ENCODE measurements around the gene MEIS1.
"Not testable (repeated sequence)": the region's sequence is repeated elsewhere in the genome, so short reads cannot be mapped to it uniquely, and the experiment has no call there.

MEIS1 gene

DNA sequence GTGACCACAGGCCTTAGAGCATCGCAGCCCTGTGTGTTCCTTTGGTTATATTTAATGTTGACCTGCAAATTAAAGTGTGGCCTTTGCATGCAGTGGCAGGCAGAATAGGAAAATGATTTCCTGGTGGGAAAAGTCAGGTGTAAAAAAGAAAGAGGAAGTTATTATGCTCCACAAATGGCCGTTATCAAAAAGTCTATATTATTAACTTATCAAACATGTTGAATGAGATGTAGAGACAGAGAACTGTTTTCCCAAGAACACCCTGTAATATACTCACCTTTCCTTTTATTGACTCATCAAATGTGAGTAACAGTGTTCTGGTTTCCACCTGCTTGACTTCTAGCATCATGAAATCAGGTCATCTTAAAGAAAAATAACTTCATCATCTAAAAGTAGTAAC is 35.3 kb downstream of the MEIS1 start:
- peak; percentile 62 for DNase-seq

- no peak for DNase-seq
These were observed 37.4 kb downstream of the MEIS1 start for GRCh38 chr2:66472225-66472843.

- DNase-seq: no peak
These were observed 42.4 kb downstream of the MEIS1 start for GRCh38 chr2:66477135-66477842.

- no peak for DNase-seq
These were observed 43.4 kb downstream of the MEIS1 start for GRCh38 chr2:66478299-66478698.

GRCh38 chr2:66478731-66479316 is 43.9 kb downstream of the MEIS1 start:
- DNase-seq: no peak

DNA sequence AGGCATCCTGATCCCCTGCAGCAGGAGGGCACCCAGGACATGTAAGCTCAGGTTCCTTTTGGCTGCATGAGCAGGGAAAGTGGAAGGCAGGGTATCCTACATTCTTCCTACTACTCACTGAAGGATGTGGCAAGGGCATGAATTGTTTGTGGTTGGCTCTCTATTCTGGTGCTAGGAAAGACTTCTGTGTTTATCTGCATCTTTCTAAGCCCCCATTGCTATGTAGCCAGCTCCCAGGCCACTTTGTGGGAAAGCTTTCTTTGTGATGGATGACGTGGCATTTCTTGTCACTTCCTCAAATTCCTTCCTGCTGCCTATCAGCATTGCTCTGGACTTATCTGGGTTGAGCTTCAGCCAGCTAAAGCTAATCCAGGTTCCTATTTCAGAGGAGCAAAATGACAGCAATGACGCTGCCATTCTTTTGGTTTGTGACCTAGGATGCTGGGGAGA is 46.2 kb downstream of the MEIS1 start:
- DNase-seq: no peak

DNA sequence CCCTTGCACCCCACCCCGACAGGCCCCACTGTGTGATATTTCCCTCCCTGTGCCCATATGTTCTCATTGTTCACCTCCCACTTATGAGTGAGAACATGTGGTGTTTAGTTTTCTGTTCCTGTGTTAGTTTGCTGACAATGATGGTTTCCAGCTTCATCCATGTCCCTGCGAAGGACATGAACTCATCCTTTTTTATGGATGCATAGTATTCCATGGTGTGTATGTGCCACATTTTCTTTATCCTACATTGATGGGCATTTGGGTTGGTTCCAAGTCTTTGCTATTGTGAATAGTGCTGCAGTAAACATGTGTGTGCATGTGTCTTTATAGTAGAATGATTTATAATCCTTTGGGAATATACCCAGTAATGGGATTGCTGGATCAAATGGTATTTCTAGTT is 50.3 kb downstream of the MEIS1 start:
- not testable (repeated sequence) for DNase-seq

DNA sequence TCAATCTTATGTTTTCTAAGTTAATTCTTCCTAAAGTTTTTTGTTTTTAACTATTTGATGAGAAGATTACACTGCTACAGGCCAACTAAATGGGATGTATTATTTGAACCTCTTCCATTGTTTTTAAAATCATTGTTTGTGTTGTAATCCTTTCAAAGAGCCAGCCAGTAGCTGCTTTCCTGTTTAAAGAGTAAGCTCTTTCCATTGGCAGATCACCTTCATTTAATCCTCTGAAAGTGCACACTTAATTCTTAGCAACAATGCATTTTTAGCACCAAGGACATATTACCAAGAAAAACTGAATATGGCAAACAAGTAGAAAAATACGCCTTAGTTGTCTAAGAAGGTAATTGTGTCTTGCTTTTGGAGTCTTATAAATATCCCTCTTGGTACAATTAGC is 54.0 kb downstream of the MEIS1 start:
- DNase-seq: peak; percentile 55

DNA sequence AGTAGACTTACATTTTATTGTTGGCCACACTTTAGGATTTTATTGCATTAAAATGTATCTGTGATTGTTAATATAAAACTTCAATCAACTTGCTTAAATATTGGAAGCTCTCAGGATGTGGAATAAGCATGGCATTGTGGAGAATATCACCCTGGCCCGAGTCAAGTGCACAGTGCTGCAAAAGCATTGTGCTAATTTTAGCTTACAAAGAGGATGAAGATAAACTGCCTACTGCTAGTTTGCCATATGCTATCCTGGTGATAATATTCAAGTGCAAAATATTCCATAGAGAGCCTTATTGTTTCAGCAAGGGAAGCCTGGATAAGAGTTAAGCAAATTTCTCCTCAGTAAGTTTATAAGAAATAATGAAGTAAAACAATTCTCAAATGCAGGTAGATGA is 54.5 kb downstream of the MEIS1 start:
- DNase-seq: peak; percentile 68

GRCh38 chr2:66490588-66491001 is 55.7 kb downstream of the MEIS1 start:
- DNase-seq: peak; percentile 48

- no peak for DNase-seq
These were observed 59.8 kb downstream of the MEIS1 start for GRCh38 chr2:66494708-66495107.

DNA sequence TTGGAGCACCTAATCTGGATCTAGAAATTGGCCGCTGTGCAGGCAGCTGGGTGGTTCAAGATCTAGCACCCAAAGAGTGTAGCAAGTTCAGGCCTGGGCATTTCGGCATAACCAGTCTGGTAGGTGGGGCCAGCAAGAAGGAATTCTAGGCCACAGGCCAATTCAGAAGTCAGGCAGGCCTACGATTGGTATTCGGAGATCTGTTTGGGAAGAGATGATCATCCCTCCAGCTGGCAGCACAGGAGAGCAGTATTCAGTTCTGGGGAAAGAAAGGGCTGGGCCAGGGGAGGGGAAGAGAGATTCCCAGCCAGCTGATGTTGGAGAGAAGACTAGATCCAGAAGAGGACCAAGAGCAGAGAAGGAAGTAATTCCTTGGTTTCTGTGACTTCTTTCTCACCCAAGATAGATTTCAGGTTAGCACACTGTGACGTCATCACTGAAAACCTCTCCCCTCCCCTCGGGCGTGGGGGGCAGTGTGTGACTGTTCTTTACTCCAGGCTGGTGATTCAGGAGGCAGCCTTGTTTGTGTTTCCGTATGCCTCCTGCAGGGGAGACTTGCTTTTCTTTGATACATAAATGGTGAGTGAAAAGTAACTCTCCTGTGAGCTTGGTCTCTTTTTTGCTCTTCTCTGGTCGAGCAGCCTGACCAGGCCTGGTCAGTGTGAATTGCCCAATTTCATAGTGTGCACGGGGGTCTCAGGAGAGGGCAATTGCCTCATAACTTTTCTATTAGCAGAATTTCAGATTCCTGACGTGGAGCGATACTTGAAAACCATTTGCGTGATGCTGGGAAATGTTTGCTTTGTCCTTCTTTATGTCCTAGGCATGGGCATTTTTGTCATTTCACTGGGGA is 61.1 kb downstream of the MEIS1 start:
- peak; percentile 45 for DNase-seq

GRCh38 chr2:66496670-66497420 is 61.9 kb downstream of the MEIS1 start:
- DNase-seq: no peak

DNA sequence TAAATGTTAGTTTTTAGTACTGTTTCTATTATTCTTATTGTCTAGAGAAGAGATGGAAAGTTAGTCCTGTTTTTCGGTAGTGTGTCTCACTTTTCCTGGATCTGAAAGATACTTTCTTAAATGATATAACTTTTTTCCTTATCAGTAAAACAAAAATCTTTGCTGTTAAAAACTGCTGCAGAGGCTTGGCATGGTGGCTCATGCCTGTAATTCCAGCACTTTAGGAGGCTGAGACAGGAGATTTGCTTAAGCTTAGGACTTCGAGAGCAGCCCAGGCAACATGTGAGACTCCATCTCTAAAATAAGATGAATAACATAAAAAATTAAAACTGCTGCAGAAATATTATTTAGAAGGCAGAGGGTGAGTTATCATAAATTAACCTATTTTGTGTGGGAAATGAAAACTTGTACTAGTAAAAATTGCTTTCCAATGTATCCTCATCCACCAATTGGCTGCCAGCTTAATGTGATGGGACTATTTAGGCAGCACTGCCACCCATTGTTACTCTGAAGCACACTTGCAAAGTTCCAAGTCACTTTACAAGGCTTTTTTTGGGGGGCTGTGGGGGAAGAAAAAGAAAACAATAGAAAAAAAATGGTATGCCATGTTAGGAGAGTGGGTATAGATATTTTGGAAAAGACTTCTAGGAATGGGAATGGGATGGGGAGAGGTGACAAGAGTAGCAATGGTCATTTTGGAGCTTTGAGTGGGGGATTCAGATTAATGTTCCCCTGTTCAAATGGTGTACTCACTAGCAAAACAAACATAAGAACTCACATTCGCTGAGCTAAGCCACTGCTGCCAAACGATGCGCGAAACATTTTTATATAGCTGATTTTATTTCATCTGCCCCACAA is 62.7 kb downstream of the MEIS1 start:
- DNase-seq: no peak

GRCh38 chr2:66498289-66498975 is 63.5 kb downstream of the MEIS1 start:
- no peak for DNase-seq

DNA sequence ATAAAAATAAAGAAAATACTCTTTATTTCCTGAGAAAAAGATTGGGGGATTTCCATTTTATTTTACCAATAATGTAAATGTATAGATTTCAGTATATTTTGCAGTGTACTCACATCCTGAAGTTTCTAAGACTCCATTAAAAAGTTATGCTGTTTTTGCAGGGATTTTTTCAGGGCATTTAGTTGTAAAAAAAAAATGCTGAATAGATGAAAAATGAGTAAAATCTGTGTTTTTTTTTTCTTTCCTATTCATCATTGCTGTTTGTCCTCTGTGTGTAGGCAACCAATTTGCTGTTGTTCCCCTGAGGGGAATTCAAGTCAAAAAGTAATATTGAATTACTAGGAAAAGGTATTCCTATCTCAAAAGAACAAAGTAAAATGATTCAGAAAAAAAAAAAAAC is 66.3 kb downstream of the MEIS1 start:
- DNase-seq: no peak

GRCh38 chr2:66506265-66506664 is 71.3 kb downstream of the MEIS1 start:
- DNase-seq: no peak

DNA sequence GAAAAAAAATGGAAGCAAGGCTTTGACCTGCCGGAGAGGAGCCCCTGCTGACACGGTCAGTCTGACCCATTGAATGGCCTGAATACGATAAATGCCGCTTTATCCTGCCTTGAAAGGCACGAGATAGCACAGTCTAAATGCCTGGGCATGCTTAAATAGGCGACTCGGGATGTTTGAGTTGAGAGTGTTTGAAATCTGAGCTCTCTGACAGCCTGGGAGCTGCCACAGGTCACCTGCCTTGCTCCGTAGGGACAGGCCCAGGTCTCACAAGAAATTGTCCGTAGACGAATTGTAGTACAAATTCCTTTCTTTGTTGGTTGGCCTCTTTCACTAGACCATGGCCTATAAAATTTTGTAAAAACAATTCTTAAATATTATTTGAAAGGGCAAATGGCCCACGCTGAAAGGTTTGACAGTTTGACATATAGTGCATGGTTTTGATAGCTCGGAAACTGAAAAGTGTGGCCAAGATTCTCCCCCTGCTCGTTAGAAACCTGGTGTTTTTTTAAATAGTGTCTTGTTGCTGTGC is 72.8 kb downstream of the MEIS1 start:
- DNase-seq: peak; percentile 90

DNA sequence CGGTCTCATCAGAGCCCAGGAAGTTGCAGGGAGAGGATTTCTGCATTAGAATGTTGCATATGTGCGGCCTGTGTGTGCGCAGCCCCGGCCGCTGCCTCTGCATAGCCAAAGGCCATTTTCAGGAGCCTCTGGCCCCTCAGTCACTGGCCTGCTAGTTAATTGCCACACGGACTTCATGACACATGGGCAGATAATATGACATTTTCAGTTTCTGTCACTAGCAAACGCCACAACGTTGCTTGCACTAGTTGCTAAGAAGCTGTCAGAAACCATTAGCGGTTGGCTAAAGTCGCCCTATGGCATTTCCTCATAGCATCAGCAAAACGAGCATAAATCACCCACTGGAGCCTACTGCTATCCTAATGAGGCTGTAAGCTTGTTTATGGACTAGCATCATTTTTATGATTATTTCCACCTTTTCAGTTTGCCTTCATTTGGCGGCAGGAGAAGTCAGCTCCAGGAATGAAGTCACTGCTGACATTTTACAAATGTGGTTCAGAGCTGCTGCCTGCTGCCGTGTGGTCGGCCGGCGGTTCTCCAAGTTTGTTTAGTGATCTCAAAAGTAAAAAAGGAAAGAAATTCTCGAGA is 73.7 kb downstream of the MEIS1 start:
- DNase-seq: no peak

DNA sequence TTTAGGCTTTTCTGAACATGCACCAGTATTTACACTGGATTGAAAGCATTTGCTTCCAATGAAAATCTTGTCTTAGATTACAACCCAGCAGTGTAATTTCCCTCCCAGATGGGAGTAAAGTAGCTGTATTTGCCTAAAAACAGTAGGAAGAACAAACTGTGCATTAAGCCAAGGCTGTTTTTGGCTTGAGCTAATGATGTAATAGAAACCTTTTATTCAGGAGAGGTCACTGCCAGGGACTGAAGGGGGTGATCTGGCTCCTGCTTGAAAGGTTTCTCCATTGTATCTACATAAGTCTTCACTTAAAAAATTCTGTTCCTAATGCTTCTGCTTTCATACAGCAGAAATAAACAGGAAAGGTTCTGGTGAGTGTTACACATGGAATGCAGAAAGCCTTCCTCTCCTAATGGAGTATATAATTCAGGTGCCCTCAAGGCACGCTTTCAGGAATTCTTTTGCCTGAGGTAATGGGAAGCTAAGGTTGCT is 74.4 kb downstream of the MEIS1 start:
- DNase-seq: peak; percentile 27

Measured in NCI-H146 (cell line).